Cardiac fibroblast (primary cell): ENCODE measurements around the gene FXYD6.

ENCODE experiments used
- DNase-seq, 2 donors: peaks; one replicate each; pipeline versions ENCODE4 v3.0.0 to v3.0.0-alpha.2; 2010; ENCODE audit warnings: low read depth in 2 of 2
- H3K4me3 ChIP-seq, 2 donors: replicated peaks in 1 of 2; 1 replicate in 1 of 2; 2 replicates in 1 of 2; pipeline ENCODE4 v1.5.1; 2011; ENCODE audit warnings: low read depth in 2 of 2, low read length in 2 of 2, mild to moderate bottlenecking in 2 of 2, moderate library complexity in 1 of 2
- CTCF ChIP-seq: IDR thresholded peaks from one replicate; pipeline ENCODE4 v1.5.1; 2011; ENCODE audit warnings: low read depth, mild to moderate bottlenecking, low read length, inconsistent platforms

FXYD6 gene

DNA sequence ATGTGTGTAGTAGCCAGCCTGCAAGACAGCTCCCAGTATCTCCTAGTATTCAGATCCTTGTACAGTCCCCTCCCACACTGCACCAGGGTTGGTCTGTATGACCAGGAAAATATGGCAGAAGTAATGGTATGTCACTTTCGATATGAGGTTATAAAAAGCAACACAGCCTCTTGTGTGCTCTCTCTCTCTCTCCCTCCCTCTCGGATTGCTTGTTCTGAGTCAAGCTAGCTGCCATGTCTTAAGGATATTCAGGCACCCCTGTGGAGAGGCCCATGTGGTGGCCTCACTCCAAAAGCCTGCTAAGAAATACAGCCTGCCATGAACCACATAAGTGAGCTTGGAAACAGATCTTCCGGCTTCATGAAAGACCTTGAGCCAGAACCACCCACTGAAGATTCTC, 25.4 kb downstream of the FXYD6 start:
- H3K4me3 ChIP-seq: no peak overlapping the region
- DNase-seq: peak; percentile 7 to 43
- no peak for TF ChIP-seq CTCF

DNA sequence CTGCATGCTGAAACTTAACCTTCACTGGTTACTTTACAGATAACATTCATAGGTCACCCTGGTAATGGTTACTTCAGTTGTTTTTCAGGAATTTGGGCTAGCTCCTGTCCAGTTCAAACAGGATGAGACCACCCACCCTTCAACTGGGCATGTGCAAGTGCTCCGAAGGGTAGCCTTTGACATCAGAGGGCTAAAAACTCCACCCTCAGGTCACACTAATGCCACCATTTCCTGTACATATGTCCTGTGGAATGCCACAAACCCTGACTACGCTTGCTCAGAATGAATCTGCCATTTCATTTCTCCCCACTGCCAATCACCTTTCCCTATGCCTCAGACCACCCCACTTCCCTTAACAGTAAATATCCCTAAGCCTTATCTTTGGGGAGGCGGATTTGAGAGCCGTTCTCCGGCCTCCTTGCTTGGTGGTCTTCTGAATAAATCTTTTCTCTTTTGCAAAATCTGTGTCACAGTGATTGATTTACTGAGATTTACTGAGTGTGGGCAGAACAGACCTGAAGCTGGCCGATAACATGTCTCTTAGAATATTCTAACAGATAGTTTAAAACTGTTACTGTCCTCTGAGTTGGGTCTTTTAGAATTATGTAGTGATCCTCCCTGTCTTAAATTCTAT, 26.6 kb downstream of the FXYD6 start:
- TF ChIP-seq CTCF: no peak
- H3K4me3 ChIP-seq: no peak overlapping the region
- DNase-seq: no peak

- no peak overlapping the region for H3K4me3 ChIP-seq
- peak; percentile 77 to 78 for DNase-seq
- TF ChIP-seq CTCF: peak; percentile 97
Measured at GRCh38 chr11:117843666-117844484, 32.6 kb downstream of the FXYD6 start.

- no peak for DNase-seq
- TF ChIP-seq CTCF: no peak
- H3K4me3 ChIP-seq: no peak overlapping the region
Measured at GRCh38 chr11:117842131-117842941, 34.1 kb downstream of the FXYD6 start.

- DNase-seq: no peak
- TF ChIP-seq CTCF: no peak
- H3K4me3 ChIP-seq: no peak overlapping the region
Measured at GRCh38 chr11:117841551-117842031, 34.9 kb downstream of the FXYD6 start.

DNA sequence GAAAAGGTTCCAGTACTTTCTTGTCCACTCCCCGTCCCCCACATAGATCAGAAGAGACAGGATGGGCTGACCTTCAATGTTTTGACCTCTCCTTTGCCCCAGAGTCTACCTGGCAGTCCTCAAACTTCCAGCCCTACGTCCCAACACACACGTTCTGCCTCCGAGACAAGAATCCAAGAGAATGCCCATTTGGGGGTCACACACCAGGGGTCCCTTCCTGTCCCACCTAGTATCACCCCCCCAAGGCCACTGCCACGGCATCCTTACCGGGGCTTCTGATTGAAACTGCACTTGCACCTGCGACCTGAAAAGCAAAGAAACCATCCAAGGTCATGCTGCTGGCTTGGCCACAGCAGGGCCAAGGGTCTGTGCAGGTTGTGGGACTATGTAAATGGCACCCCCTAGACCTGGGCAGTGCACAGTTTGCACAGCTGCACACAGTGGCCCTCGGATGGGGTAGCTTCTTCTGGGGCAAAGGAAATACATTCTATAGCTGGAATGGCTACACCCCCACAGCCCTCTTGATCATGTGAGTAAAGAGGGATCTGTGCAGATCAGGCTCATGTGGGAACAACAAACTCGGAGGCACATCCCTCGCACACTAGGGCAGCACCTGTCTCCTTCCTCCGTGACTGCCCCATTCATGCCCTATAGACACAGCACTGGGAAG, 35.4 kb downstream of the FXYD6 start:
- no peak for DNase-seq
- no peak overlapping the region for H3K4me3 ChIP-seq
- TF ChIP-seq CTCF: no peak
